ENCODE data around the gene ZRANB1.

The ZRANB1 gene

GRCh38 chr10:124923684-124924083, 18.2 kb upstream of the ZRANB1 start:
- DNase-seq = no peak

- no peak for DNase-seq
These were observed 15.4 kb upstream of the ZRANB1 start for GRCh38 chr10:124926548-124926947.

GRCh38 chr10:124928087-124928486, 13.8 kb upstream of the ZRANB1 start:
- DNase-seq = no peak

- no peak for DNase-seq
These were observed 13.4 kb upstream of the ZRANB1 start for GRCh38 chr10:124928545-124928944.

- DNase-seq = no peak
These were observed 6.0 kb upstream of the ZRANB1 start for GRCh38 chr10:124935946-124936345.

- no peak for DNase-seq
These were observed 5.1 kb upstream of the ZRANB1 start for GRCh38 chr10:124936813-124937212.

- no peak for DNase-seq
These were observed 2.6 kb upstream of the ZRANB1 start for GRCh38 chr10:124939290-124939689.

- no peak for DNase-seq
These were observed 620 bp downstream of the ZRANB1 start for GRCh38 chr10:124942317-124943169.

- DNase-seq = no peak
These were observed 1.6 kb downstream of the ZRANB1 start for GRCh38 chr10:124943301-124944092.

- DNase-seq = no peak
These were observed 3.1 kb downstream of the ZRANB1 start for GRCh38 chr10:124944982-124945381.

GRCh38 chr10:124946945-124947344, 5.0 kb downstream of the ZRANB1 start:
- peak; percentile 60 for DNase-seq

GRCh38 chr10:124949543-124949942, 7.6 kb downstream of the ZRANB1 start:
- DNase-seq = no peak

- no peak for DNase-seq
These were observed 10.2 kb downstream of the ZRANB1 start for GRCh38 chr10:124952123-124952522.

- DNase-seq = no peak
These were observed 11.5 kb downstream of the ZRANB1 start for GRCh38 chr10:124953421-124953820.

- DNase-seq = no peak
These were observed 13.3 kb downstream of the ZRANB1 start for GRCh38 chr10:124955243-124955642.

GRCh38 chr10:124955868-124956267, 13.9 kb downstream of the ZRANB1 start:
- no peak for DNase-seq

- no peak for DNase-seq
These were observed 14.8 kb downstream of the ZRANB1 start for GRCh38 chr10:124956764-124957163.

GRCh38 chr10:124957404-124957947, 15.6 kb downstream of the ZRANB1 start:
- DNase-seq = no peak

GRCh38 chr10:124959564-124959963, 17.6 kb downstream of the ZRANB1 start:
- no peak for DNase-seq

GRCh38 chr10:124961248-124961570, 19.3 kb downstream of the ZRANB1 start:
- no peak for DNase-seq

- DNase-seq = no peak
These were observed 20.5 kb downstream of the ZRANB1 start for GRCh38 chr10:124962421-124962820.

- DNase-seq = no peak
These were observed 22.2 kb downstream of the ZRANB1 start for GRCh38 chr10:124963866-124964720.

- DNase-seq = no peak
These were observed 24.1 kb downstream of the ZRANB1 start for GRCh38 chr10:124966008-124966407.
